ENCODE results near the gene MYO1D. TPM values are rescaled to one million over a fixed set of nuclear protein-coding genes. Genes with fewer than 3 reads are reported as not detected.

MYO1D gene
- total RNA-seq, 2 donors from 2014 or later: 42.9 to 43.7 TPM

DNA sequence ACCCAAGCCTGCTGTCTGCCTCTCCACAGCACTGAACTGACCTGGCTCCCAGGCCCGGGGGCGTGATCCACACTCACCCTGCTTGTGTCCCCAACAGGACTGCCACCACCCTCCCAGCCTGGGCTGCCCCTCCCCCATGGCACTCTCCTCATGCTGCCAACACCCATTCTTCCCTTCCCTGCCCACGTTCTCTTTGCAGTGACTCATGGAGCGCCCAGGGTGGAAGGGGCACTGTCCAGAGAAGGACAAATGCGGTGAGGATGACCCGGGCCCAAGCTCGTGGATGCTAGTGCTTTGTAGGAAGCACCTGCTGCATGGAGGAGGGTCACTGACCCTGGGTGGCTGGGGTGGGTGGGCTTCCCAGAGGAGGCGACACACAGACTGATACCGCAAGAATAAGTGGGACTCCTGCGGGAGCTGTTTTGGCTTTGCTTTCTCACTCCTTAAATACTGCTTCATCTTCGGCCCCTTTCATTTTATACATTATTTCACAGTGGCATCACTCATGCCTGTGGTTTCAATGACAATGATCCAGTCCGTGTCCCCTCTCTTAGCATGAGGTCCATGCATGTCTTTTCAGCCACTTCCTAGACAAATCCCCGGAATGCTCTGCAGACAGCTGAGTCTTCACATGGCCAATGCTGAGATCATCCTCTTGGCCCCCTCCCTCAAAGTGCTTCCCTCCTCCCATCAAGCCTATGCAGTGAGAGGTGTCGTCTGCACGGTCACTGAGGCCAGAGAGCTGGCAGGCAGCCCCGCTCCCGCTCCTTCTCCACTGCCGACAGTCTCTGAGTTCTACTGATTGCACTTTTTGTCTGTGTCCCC lies 372.5 kb downstream of the MYO1D start:
- Histone ChIP-seq H3K27me3 (ENCODE audit: control insufficient read depth, insufficient read depth, low read length, poor library complexity, severe bottlenecking) (no peaks in the 10 kb centered on the region), H3K4me3 (ENCODE audit: low read length) (no peak overlapping the region), H3K36me3 (ENCODE audit: control insufficient read depth, insufficient read depth, low read length) (no peaks in the 10 kb centered on the region), H3K4me1 (ENCODE audit: control insufficient read depth, insufficient read depth, low read length) (no peaks in the 10 kb centered on the region), H3K27ac (ENCODE audit: low read depth, low read length) (no peak overlapping the region), H3K9me3 (ENCODE audit: control insufficient read depth, low read length) (no peaks in the 10 kb centered on the region), H3K9ac (ENCODE audit: extremely low read depth, low read length, poor library complexity, severe bottlenecking) (no peak overlapping the region)
- Mint-ChIP-seq H3K36me3 (ENCODE audit: low read depth) (peaks cover 15% of the 10 kb centered on the region), H3K9me3 (peaks cover 3% of the 10 kb centered on the region), H3K4me1 (no peaks in the 10 kb centered on the region), H3K27ac (no peak overlapping the region), H3K4me3 (no peak overlapping the region), H3K27me3 (ENCODE audit: insufficient read depth) (no peaks in the 10 kb centered on the region)
- DNase-seq: no peak
- WGBS, 2 experiments (ENCODE audit: insufficient coverage in 1 of 2, insufficient read length in 1 of 2): 75 to 88% methylated on average over 12 to 18 of the region's 18 CpGs
- TF ChIP-seq, protein P1, sequence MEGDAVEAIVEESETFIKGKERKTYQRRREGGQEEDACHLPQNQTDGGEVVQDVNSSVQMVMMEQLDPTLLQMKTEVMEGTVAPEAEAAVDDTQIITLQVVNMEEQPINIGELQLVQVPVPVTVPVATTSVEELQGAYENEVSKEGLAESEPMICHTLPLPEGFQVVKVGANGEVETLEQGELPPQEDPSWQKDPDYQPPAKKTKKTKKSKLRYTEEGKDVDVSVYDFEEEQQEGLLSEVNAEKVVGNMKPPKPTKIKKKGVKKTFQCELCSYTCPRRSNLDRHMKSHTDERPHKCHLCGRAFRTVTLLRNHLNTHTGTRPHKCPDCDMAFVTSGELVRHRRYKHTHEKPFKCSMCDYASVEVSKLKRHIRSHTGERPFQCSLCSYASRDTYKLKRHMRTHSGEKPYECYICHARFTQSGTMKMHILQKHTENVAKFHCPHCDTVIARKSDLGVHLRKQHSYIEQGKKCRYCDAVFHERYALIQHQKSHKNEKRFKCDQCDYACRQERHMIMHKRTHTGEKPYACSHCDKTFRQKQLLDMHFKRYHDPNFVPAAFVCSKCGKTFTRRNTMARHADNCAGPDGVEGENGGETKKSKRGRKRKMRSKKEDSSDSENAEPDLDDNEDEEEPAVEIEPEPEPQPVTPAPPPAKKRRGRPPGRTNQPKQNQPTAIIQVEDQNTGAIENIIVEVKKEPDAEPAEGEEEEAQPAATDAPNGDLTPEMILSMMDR (conservative IDR thresholded peaks at IDR 0.05): no peak

DNA sequence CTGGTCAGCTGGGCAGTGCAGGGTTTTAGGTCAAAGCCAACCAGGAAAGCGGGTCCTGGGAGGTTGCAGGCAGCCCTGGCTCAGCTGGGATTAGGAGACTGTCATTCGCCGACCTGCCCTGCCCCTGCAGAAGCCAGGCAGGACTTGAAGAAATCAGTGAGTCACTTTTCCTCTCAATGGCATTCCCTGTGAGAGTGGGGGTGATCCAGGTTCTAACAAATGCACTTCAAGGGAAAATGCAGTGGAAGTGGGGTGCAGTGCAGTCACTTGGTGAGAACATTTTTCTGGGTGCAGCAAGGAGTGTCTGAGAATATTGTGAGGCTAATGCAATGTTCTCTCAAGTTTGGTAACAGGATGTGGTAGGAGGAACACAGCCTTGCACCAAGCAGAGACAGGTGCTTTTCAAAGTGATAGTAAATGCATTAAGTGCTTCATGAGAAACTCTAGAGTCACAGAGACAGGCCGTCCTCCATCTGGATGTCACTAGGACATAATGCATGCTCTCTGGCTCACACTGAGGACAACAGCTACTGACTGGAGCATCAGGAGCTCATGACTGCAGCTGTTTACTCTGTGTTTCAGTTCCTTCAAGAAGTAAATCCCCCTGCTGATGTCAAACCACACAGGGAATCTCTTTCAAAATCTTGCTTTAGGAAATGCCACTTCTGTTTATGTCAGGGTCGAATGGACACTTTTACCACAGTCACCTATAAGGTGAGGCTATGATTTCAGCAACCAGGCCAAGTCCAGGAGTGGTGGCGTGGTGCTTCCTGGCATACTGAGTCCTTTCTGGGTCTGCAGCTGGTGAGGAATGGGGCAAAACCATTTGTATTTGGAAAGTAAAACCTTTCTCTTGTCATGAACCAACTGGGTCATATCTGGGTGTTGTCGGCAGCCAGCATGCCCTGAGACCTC lies 373.4 kb downstream of the MYO1D start:
- TF ChIP-seq, protein P1 (conservative IDR thresholded peaks at IDR 0.05): no peak
- Histone ChIP-seq H3K9ac (ENCODE audit: extremely low read depth, low read length, poor library complexity, severe bottlenecking) (no peak overlapping the region), H3K27ac (ENCODE audit: low read depth, low read length) (no peak overlapping the region), H3K9me3 (ENCODE audit: control insufficient read depth, low read length) (no peaks in the 10 kb centered on the region), H3K36me3 (ENCODE audit: control insufficient read depth, insufficient read depth, low read length) (no peaks in the 10 kb centered on the region), H3K4me3 (ENCODE audit: low read length) (no peak overlapping the region), H3K27me3 (ENCODE audit: control insufficient read depth, insufficient read depth, low read length, poor library complexity, severe bottlenecking) (no peaks in the 10 kb centered on the region), H3K4me1 (ENCODE audit: control insufficient read depth, insufficient read depth, low read length) (no peaks in the 10 kb centered on the region)
- WGBS, 2 experiments (ENCODE audit: insufficient coverage in 1 of 2, insufficient read length in 1 of 2): 72 to 84% methylated on average over 4 to 7 of the region's 7 CpGs
- Mint-ChIP-seq H3K9me3 (peaks cover 3% of the 10 kb centered on the region), H3K4me3 (no peak overlapping the region), H3K27me3 (ENCODE audit: insufficient read depth) (no peaks in the 10 kb centered on the region), H3K36me3 (ENCODE audit: low read depth) (peaks cover 15% of the 10 kb centered on the region), H3K27ac (no peak overlapping the region), H3K4me1 (peaks cover under 1% of the 10 kb centered on the region)
- DNase-seq: no peak

DNA sequence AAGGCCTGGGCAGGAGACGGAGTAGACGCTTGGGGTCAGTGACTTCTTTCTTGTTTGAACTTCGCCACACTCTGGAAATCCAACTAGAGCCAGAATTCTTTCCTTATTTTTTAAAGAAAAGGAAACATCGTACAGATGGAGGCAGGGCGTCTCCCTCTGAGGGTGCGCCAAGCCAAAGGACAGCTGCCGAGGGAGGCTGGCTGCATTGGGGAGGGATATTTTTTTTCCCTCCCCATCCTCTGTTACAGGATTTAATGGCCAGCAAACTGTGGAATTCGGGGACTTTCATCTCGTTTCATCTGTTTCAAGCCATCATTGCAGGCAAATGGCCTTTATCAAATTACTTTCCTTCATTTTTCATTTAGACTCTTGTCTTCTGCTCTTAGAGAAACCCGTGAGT lies 374.2 kb downstream of the MYO1D start:
- H3K4me3 ChIP-seq (ENCODE audit: low read length): no peak overlapping the region
- H3K9me3 Mint-ChIP-seq: peaks cover 3% of the 10 kb centered on the region
- no peak overlapping the region for H3K4me3 Mint-ChIP-seq
- H3K27me3 Mint-ChIP-seq (ENCODE audit: insufficient read depth): no peaks in the 10 kb centered on the region
- H3K9me3 ChIP-seq (ENCODE audit: control insufficient read depth, low read length): no peaks in the 10 kb centered on the region
- H3K4me1 Mint-ChIP-seq: peaks cover 8% of the 10 kb centered on the region
- H3K9ac ChIP-seq (ENCODE audit: extremely low read depth, low read length, poor library complexity, severe bottlenecking): no peak overlapping the region
- 89 to 95% methylated on average over 5 to 10 of the region's 10 CpGs for WGBS, 2 experiments (ENCODE audit: insufficient coverage in 1 of 2, insufficient read length in 1 of 2)
- H3K36me3 ChIP-seq (ENCODE audit: control insufficient read depth, insufficient read depth, low read length): no peaks in the 10 kb centered on the region
- no peak overlapping the region for H3K27ac ChIP-seq (ENCODE audit: low read depth, low read length)
- no peak overlapping the region for H3K27ac Mint-ChIP-seq
- peaks cover 15% of the 10 kb centered on the region for H3K36me3 Mint-ChIP-seq (ENCODE audit: low read depth)
- no peaks in the 10 kb centered on the region for H3K27me3 ChIP-seq (ENCODE audit: control insufficient read depth, insufficient read depth, low read length, poor library complexity, severe bottlenecking)
- TF ChIP-seq, protein P1 (conservative IDR thresholded peaks at IDR 0.05): no peak
- DNase-seq: no peak
- no peaks in the 10 kb centered on the region for H3K4me1 ChIP-seq (ENCODE audit: control insufficient read depth, insufficient read depth, low read length)
